ENCODE results near the gene MVB12A.
A peak's percentile ranks its signal among the peaks of the same experiment; 100 is the strongest.

MVB12A gene

GRCh38 chr19:17419154-17419620 is 660 bp upstream of the MVB12A start:
- TF ChIP-seq TAF1 (IDR thresholded peaks at IDR 0.05; ENCODE audit: borderline replicate concordance, insufficient read depth, low read length) = no peak
- TF ChIP-seq SIN3A (IDR thresholded peaks at IDR 0.05; ENCODE audit: borderline replicate concordance, insufficient read depth, low read length) = 0 out of 2 replicates have a peak, but pooled peaks have one; percentile 24

- TF ChIP-seq SIN3A (IDR thresholded peaks at IDR 0.05; ENCODE audit: borderline replicate concordance, insufficient read depth, low read length) (no peak), FOXP2 (optimal IDR thresholded peaks at IDR 0.05; ENCODE audit: borderline replicate concordance, extremely low read depth, extremely low read length, insufficient read depth) (peak; percentile 44), POLR2AphosphoS5 (IDR thresholded peaks at IDR 0.05; ENCODE audit: low read depth, low read length) (no peak), TAF1 (IDR thresholded peaks at IDR 0.05; ENCODE audit: borderline replicate concordance, insufficient read depth, low read length) (no peak), REST (IDR thresholded peaks at IDR 0.05; ENCODE audit: insufficient read depth in 1 of 2, low read depth in 2 of 2, low read length in 2 of 2) (no peak)
Observed at GRCh38 chr19:17420475-17420924, 653 bp downstream of the MVB12A start.

- TF ChIP-seq FOXP2 (optimal IDR thresholded peaks at IDR 0.05; ENCODE audit: borderline replicate concordance, extremely low read depth, extremely low read length, insufficient read depth) (no peak), TAF1 (IDR thresholded peaks at IDR 0.05; ENCODE audit: borderline replicate concordance, insufficient read depth, low read length) (no peak), REST (IDR thresholded peaks at IDR 0.05; ENCODE audit: insufficient read depth in 1 of 2, low read depth in 2 of 2, low read length in 2 of 2) (no peak), SIN3A (IDR thresholded peaks at IDR 0.05; ENCODE audit: borderline replicate concordance, insufficient read depth, low read length) (no peak), POLR2AphosphoS5 (IDR thresholded peaks at IDR 0.05; ENCODE audit: low read depth, low read length) (no peak)
Observed at GRCh38 chr19:17421942-17422341, 2.1 kb downstream of the MVB12A start.

- TF ChIP-seq FOXP2 (optimal IDR thresholded peaks at IDR 0.05; ENCODE audit: borderline replicate concordance, extremely low read depth, extremely low read length, insufficient read depth) = no peak
- TF ChIP-seq TAF1 (IDR thresholded peaks at IDR 0.05; ENCODE audit: borderline replicate concordance, insufficient read depth, low read length) = no peak
- TF ChIP-seq REST (IDR thresholded peaks at IDR 0.05; ENCODE audit: insufficient read depth in 1 of 2, low read depth in 2 of 2, low read length in 2 of 2) = no peak
- no peak for TF ChIP-seq SIN3A (IDR thresholded peaks at IDR 0.05; ENCODE audit: borderline replicate concordance, insufficient read depth, low read length)
- TF ChIP-seq POLR2AphosphoS5 (IDR thresholded peaks at IDR 0.05; ENCODE audit: low read depth, low read length) = no peak
Observed at GRCh38 chr19:17423429-17424208, 3.8 kb downstream of the MVB12A start.

- TF ChIP-seq TAF1 (IDR thresholded peaks at IDR 0.05; ENCODE audit: borderline replicate concordance, insufficient read depth, low read length) = no peak
- TF ChIP-seq SIN3A (IDR thresholded peaks at IDR 0.05; ENCODE audit: borderline replicate concordance, insufficient read depth, low read length) = no peak
- no peak for TF ChIP-seq REST (IDR thresholded peaks at IDR 0.05; ENCODE audit: insufficient read depth in 1 of 2, low read depth in 2 of 2, low read length in 2 of 2)
- peak; percentile 70 for TF ChIP-seq FOXP2 (optimal IDR thresholded peaks at IDR 0.05; ENCODE audit: borderline replicate concordance, extremely low read depth, extremely low read length, insufficient read depth)
- TF ChIP-seq POLR2AphosphoS5 (IDR thresholded peaks at IDR 0.05; ENCODE audit: low read depth, low read length) = 0 out of 2 replicates have a peak, but pooled peaks have one; percentile 16
Observed at GRCh38 chr19:17424743-17425365, 5.0 kb downstream of the MVB12A start.

All from PFSK-1 (cell line).